Left lobe of liver (tissue), 2 donors: ENCODE data around the gene TRAPPC5. TPM values are rescaled to one million over a fixed set of nuclear protein-coding genes. Genes with fewer than 3 reads are reported as not detected.
A peak's percentile ranks its signal among the peaks of the same experiment; 100 is the strongest.

Experiments used
- ATAC-seq: fragments of 200-7000 bp; cut with Tn5 transposase; one replicate; pipeline ENCODE4 v1.9.1; 2020; ENCODE audit warnings: mild to moderate bottlenecking, moderate library complexity
- DNase-seq: peaks from one replicate; pipeline ENCODE4 v3.0.0-alpha.2; 2020; ENCODE audit warnings: low spot score
- total RNA-seq: library from RNA; stranded (reverse); gene quantifications from one replicate; pipeline ENCODE4 v1.2.1, GENCODE V29; 2021
- donor health status: DM: no; HTN: no; CAD: no; lungs with moderate emphysema.
- donor health status: DM: no; HTN: yes; CAD: no.

TRAPPC5 gene
- total RNA-seq, 1 donor from 2014 or later = 53.7 TPM

DNA sequence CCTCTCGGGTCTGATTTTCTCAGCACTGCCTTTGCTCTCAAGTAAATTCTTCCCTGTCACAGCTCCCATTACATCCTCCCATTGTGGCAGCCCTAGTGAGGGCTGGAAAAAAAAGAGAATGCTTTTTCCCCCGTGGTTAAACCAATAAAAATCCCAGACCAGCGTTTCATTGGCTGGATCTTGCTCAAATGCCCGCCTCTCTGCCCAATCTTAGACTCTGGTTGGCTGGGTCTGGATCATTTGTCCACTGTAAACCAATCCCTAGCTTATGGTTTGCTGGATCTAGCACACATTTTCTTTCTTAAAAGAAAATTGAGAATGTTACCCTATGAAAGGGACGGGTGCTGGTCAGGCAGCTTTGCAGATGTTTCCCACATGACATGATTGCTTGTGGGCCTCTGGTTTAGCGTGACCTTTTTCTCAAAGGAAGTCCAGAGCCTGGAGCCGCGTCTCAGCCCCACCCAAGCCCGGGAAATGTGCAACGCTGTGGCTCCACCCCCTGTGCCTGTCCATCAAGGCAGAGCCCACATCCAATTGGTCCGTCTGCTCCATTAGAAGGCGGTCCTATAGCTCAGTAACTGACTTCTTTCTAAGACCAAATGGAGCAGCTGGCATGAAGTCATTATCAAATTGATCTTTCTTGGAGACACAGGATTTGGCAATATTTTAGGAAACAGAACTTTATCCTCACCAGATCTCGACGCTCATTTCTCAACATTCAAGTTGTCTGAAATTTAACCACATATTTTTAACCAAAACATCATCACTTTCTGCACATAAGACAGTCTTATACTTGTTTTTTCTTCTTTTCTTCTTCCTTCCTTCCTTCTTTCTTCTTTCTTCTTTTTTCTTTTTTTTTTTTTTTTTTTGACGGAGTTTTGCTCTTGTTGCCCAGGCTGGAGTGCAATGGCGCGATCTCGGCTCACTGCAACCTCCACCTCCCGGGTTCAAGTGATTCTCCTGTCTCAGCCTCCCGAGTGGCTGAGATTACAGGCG lies 6.3 kb upstream of the TRAPPC5 start:
- ATAC-seq = peak; percentile 83
- DNase-seq = peak; percentile 59

- DNase-seq (no peak), ATAC-seq (no peak)
Observed at GRCh38 chr19:7676376-7676775, 4.3 kb upstream of the TRAPPC5 start.

DNA sequence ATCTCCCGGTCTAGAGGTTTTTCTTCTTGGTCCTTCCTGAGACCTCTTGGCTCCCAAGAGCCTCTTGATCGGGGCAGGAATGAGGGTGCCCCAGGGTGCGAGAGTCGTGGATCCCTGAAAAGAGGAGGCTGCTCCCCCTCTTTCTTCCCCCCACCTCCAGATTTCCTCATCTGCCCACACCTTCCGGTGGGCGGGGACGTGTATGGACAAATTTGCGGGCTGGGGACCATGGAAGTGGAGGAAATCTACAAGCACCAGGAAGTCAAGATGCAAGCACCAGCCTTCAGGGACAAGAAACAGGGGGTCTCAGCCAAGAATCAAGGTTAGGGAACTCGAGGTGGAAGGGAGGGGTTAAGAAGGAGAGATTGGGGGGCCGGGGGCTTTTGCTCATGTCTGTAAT lies 3.8 kb upstream of the TRAPPC5 start, which contains the start of gene MCEMP1:
TSS of gene MCEMP1 (plus strand) at position 237 of the 400 bp plus-strand sequence. CDS start at position 268, 31 bp downstream.
- ATAC-seq = no peak
- DNase-seq = no peak

- ATAC-seq = no peak
- DNase-seq = no peak
Observed at GRCh38 chr19:7677669-7678311, 2.8 kb upstream of the TRAPPC5 start.

DNA sequence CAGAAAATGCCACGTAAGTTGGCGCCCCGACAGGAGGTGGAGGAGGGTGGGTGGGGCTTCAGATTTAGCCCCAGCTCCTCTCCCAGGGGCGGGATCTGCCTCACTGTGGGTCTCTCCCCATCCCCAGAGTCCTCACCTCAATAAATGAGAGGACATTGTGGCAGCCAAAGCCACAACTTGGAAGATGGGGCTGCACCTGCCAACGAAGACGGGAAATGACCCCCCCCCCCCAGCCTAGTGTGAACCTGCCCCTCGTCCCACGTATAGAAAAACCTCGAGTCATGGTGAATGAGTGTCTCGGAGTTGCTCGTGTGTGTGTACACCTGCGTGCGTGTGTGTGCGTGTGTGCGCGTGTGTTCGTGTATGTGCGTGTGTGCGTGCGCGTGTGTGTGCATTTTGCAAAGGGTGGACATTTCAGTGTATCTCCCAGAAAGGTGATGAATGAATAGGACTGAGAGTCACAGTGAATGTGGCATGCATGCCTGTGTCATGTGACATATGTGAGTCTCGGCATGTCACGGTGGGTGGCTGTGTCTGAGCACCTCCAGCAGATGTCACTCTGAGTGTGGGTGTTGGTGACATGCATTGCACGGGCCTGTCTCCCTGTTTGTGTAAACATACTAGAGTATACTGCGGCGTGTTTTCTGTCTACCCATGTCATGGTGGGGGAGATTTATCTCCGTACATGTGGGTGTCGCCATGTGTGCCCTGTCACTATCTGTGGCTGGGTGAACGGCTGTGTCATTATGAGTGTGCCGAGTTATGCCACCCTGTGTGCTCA lies 1.5 kb upstream of the TRAPPC5 start:
- DNase-seq (no peak), ATAC-seq (peak; percentile 41)

DNA sequence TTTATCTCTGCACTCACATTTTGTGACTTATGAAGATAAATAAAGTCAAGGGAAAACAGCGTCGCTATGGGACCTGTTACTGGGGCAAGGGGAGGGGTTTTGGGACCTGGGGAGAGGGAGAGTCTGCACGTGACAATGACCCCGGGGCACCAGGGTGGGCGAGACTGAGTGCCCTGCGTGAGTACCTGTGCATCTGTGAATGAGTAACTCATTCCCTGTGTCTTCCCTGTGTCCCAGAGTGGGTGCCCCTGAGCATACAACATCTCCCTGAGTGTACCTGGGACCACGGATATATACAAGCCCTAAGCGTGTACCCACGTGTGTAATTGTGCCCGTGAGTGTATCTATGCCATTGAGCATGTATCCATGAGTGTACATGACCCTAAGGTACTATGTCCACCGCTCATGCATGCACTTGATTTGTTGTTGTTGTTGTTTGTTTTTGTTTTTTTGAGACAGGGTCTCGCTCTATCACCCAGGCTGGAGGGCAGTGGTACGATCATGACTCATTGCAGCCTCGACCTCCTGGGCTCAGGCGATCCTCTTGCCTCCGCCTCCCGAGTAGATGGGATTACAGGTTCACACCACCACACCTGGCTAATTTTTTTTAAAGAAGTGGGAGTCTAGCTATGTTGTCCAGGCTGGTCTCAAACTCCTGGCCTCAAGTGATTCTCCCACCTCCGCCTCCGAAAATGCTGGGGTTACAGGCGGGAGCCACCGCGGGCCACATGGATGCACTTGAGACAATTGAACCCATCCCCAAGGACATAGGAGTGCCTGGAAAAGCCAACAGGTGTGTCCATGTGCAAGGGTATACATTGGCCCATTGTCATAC lies 645 bp upstream of the TRAPPC5 start:
- ATAC-seq (no peak), DNase-seq (no peak)

DNA sequence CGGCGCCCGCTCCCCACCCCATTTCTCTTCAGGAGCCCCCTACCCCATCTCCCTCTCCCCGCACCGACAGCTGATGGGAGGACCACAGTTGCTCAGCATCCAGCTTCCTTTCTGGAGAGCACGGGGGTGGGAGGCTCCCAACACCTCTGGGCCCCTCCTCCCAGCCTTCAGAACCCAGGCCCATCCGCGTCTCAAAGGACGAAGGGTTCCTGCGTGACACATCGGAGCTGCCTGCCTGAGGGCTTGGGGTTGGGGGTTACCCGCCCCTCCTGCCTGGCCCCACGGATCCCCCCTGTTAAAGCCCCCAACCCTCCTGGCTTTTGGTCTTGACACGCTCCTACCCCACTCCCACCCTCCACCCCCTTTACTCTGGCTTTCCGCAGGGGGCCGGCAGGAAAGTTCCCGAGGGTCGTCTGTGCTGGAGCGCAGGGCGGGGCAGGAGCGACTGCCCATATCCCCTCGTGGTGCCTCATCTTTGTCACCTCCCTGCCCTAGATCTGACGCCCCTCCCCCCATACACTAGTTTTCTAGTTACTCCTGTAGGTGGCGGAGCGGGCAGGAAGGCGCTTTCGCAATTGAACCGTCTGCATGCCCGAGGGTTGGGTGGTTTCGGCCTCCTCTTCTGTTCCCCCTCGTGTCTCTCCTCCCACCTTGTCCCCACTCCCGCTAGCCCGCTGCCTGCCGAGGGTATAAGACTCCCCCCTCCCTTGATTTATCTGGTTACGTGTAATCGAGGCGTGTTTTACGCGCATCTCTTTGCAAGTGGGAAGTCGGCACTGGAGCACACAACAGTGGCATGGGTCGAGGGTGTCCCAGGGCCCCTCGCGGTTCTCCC lies 924 bp downstream of the TRAPPC5 start:
- peak; percentile 78 for DNase-seq
- ATAC-seq = peak; percentile 70

GRCh38 chr19:7682175-7682855 lies 1.7 kb downstream of the TRAPPC5 start:
- ATAC-seq = no peak
- no peak for DNase-seq

DNA sequence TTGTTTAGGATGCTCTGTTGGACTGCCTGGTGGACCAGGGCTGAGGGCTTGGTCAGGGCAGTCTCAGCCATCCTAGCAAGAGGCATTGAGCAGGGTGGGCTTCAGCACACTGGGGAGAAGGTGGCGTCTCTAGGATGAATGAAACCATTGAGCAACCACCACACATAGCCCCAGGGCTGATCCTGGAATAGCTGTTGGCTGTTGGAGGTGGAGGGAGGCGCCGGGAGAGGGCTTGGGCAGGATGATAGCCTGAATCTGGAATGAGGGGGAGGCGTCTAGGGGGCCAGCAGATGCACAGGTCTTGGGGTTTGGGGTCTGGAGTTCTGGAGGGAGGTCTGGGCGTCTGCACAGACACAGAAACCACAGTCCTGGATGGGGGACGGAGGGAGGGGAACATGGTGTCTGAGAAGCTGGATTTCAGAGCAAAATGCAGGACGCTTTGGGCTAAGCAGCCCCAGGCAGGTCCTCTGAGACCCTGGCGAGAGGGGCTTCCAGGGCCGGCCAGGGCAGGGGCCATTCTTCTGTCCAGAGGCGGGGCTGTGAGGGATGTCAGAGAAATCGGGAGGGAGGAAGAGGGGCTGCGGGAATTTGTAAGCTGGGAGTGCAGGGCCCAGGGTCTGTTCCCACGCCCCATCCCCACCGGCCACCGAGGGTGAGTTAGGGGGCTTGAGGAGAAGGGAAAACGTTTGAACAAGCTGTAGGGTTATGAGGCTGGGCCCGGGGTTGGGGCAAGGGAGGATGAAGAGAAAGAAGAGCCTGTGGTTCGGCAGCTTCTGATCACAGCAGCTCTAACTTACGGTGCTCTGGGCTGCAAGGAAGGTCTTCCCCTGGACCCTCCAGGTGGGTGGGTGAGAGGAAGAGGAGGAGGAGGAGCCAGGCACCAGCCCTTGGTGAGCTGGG lies 5.2 kb downstream of the TRAPPC5 start:
- DNase-seq (no peak), ATAC-seq (no peak)

DNA sequence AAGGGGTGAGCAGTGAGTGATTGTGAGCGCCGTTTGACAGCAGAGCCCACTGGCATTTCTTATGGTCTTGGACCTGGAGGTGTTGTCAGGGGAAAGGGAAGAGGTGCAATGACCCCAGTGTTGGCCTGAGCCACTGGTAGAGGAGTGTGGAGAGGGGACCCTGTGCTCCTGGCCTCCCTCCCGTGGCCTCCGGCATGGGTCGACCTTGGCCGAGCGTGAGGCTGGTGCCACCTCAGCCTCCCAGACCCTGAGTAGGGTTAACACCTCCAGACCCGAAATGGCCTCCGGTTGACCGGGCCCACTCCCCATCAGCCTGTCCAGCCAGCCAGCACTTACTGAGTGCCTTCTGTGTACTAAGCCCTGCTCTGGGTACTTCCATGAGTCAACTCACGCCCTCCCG lies 6.5 kb downstream of the TRAPPC5 start:
- ATAC-seq = no peak

DNA sequence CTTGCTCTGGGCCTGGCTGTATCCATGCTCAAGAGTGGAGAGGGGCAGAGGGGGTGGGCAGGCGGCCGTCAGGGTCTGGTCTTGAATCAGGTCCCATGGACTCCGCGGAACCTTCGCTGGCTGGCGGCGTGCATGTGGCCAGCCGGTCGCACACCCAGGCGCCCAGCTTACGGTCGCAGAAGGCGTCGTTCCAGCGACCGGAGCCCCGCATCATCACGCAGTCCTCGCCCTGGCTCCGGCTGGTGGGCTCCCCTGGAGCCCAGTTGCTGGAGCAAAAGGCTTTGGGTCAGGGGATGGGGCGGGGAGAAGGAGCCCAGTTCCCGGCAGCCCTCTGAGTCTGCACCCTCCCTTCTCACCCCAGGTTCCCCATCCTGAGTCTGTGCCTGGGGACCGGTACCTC lies 8.5 kb downstream of the TRAPPC5 start:
- ATAC-seq (no peak), DNase-seq (no peak)

More for the DNA sequence above, 6.5 kb downstream of the TRAPPC5 start:
- DNase-seq = no peak

DNA sequence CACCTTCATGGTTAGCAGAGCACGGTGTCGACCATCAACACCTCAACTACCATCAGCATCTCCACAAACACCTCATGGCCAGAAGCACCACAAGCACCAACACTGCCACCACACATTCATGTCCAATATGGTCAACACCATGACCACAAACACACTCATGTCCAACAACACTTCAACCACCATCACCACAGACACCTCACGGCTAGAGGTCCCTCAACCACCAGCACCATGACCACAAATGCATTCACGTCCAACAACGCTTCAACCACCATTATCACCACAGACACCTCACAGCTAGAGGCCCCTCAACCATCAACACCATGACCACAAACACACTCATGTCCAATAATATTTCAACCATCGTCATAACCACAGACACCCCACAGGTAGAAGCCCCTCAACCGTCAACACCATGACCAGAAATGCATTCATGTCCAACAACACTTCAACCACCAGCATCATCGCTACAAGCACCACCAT lies 10.2 kb downstream of the TRAPPC5 start:
- DNase-seq = no peak
- ATAC-seq = no peak

GRCh38 chr19:7691497-7691896 lies 10.9 kb downstream of the TRAPPC5 start:
- DNase-seq (no peak), ATAC-seq (no peak)

- ATAC-seq (no peak), DNase-seq (no peak)
Observed at GRCh38 chr19:7692417-7693088, 11.9 kb downstream of the TRAPPC5 start.

GRCh38 chr19:7694499-7694898 lies 13.9 kb downstream of the TRAPPC5 start:
- no peak for ATAC-seq

GRCh38 chr19:7697721-7698287 lies 17.2 kb downstream of the TRAPPC5 start:
- no peak for ATAC-seq
- no peak for DNase-seq

More at GRCh38 chr19:7694499-7694898, 13.9 kb downstream of the TRAPPC5 start:
- no peak for DNase-seq

DNA sequence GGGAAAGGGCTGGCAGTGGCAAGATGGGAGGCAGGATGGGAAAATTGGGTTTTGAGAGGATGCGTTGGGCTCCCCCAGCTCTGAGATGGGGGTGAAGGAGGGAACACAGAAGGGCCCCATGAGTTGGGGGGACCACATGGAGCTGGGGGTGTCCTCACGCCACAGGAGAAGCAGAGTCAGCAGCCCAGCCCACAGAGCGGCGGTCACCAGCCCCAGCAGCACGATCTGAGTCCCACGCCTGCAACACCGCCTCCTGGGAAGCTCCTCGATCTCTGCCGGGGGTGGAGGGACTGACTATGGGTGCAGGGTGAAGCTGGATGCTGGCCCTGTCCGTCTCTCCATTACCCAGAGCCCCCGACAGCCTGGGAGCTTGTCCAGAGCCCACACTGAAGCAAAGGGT lies 17.9 kb downstream of the TRAPPC5 start:
- ATAC-seq = no peak
- DNase-seq = no peak
